ENCODE results near the gene FNDC3B.
"Not testable (repeated sequence)": the region's sequence is repeated elsewhere in the genome, so short reads cannot be mapped to it uniquely, and the experiment has no call there.

FNDC3B gene

GRCh38 chr3:172365028-172365567, 325.7 kb downstream of the FNDC3B start:
- no peak for TF ChIP-seq CTCF (IDR thresholded peaks at IDR 0.05)
- TF ChIP-seq ZFX (IDR thresholded peaks at IDR 0.05; ENCODE audit: borderline replicate concordance), result no peak
- no peak overlapping the region for H3K27ac ChIP-seq

- TF ChIP-seq CTCF (IDR thresholded peaks at IDR 0.05) (no peak), ZFX (IDR thresholded peaks at IDR 0.05; ENCODE audit: borderline replicate concordance) (no peak)
- H3K27ac ChIP-seq, result no peak overlapping the region
These were observed 328.1 kb downstream of the FNDC3B start for GRCh38 chr3:172367205-172368105.

GRCh38 chr3:172368556-172368955, 329.2 kb downstream of the FNDC3B start:
- not testable (repeated sequence) for H3K27ac ChIP-seq

GRCh38 chr3:172369590-172370259, 330.3 kb downstream of the FNDC3B start:
- no peak overlapping the region for H3K27ac ChIP-seq
- TF ChIP-seq CTCF (IDR thresholded peaks at IDR 0.05), result no peak
- TF ChIP-seq ZFX (IDR thresholded peaks at IDR 0.05; ENCODE audit: borderline replicate concordance), result no peak

GRCh38 chr3:172370419-172370818, 331.0 kb downstream of the FNDC3B start:
- no peak overlapping the region for H3K27ac ChIP-seq

GRCh38 chr3:172371544-172371943, 332.2 kb downstream of the FNDC3B start:
- no peak for TF ChIP-seq CTCF (IDR thresholded peaks at IDR 0.05)
- no peak for TF ChIP-seq ZFX (IDR thresholded peaks at IDR 0.05; ENCODE audit: borderline replicate concordance)
- H3K27ac ChIP-seq, result no peak overlapping the region

More at GRCh38 chr3:172370419-172370818, 331.0 kb downstream of the FNDC3B start:
- TF ChIP-seq CTCF (IDR thresholded peaks at IDR 0.05) (no peak), ZFX (IDR thresholded peaks at IDR 0.05; ENCODE audit: borderline replicate concordance) (no peak)

- TF ChIP-seq CTCF (IDR thresholded peaks at IDR 0.05) (no peak), ZFX (IDR thresholded peaks at IDR 0.05; ENCODE audit: borderline replicate concordance) (no peak)
- no peak overlapping the region for H3K27ac ChIP-seq
These were observed 333.5 kb downstream of the FNDC3B start for GRCh38 chr3:172372895-172373294.
